HepG2 (cell line): ENCODE measurements around the gene TTC23L. TPM values are rescaled to one million over a fixed set of nuclear protein-coding genes. Genes with fewer than 3 reads are reported as not detected.

Experiments
- ATAC-seq: fragments of 200-7000 bp; cut with Tn5 transposase; 3 replicates; pipeline ENCODE4 v1.9.1; 2020; ENCODE audit warnings: mild to moderate bottlenecking, moderate library complexity
- BruUV-seq: library from RNA; stranded (reverse); fragments of 400-500 nt; replicated peaks from 2 replicates; lab custom pipeline; 2021; lab: Mats Ljungman, UMichigan
- CTCF ChIA-PET: fragments of 300-600 bp; formaldehyde crosslinking; extraction: SDS; loops from one replicate; lab custom pipeline; 2021; ENCODE audit warnings: low total read pairs, inconsistent platforms, low intra/inter-chr PET ratio; lab: Yijun Ruan, JAX
- POLR2A ChIA-PET: fragments of 350-600 bp; sonication (Branson Sonifier 250); formaldehyde crosslinking; loops from one replicate; lab custom pipeline; 2020; ENCODE audit warnings: antibody characterized with exemption, inconsistent platforms; lab: Yijun Ruan, JAX
- DNase-seq: peaks from one replicate; pipeline ENCODE4 v3.0.0-alpha.2; 2015; ENCODE audit warnings: low spot score
- FAIRE-seq: peaks from 3 replicates; lab custom pipeline; 2011; peaks lifted over from hg19 to GRCh38; lab: Jason Lieb, UNC
- H2AFZ ChIP-seq: one replicate; pipeline ENCODE4 v1.6.1; 2011; ENCODE audit warnings: low read length, inconsistent platforms
- H3K27ac ChIP-seq: fragments of 300-600 bp; 3 replicates; pipeline ENCODE4 v1.8.0; 2011; ENCODE audit warnings: mixed run types, mild to moderate bottlenecking, mixed read lengths, low read length, inconsistent platforms; ENCODE audit not compliant: insufficient read depth; ENCODE audit errors: extremely low read length
- H3K27me3 ChIP-seq, 2 experiments: fragments of 200-600 bp in 1 of 2; 2 replicates in 1 of 2; 3 replicates in 1 of 2; pipeline versions ENCODE4 v1.6.0 to v1.8.0; 2011; ENCODE audit warnings: low read length in 2 of 2, mild to moderate bottlenecking in 2 of 2, moderate library complexity in 2 of 2, inconsistent platforms in 1 of 2; ENCODE audit not compliant: insufficient read depth in 2 of 2, control insufficient read depth in 1 of 2
- H3K36me3 ChIP-seq, 2 experiments: fragments of 200-600 bp in 1 of 2; replicated peaks in 1 of 2; 2 replicates in 1 of 2; 3 replicates in 1 of 2; pipeline versions ENCODE4 v1.5.1 to v1.8.0; 2011; ENCODE audit warnings: low read length in 2 of 2, inconsistent platforms in 1 of 2; ENCODE audit not compliant: insufficient read depth in 2 of 2, control insufficient read depth in 1 of 2
- H3K4me1 ChIP-seq: 2 replicates; pipeline ENCODE4 v1.5.1; 2012; ENCODE audit warnings: low read length, inconsistent platforms; ENCODE audit not compliant: insufficient read depth
- H3K4me2 ChIP-seq: 2 replicates; pipeline ENCODE4 v1.6.0; 2011; ENCODE audit warnings: low read depth, low read length, inconsistent platforms
- H3K4me3 ChIP-seq, 3 experiments: fragments of 200-600 bp in 1 of 3; sonication (generic), shearing (Covaris generic) in 1 of 3; replicated peaks in 1 of 3; 2 replicates each; pipeline ENCODE4 v1.5.1; 2011 to 2016; ENCODE audit warnings: low read length in 3 of 3, inconsistent platforms in 2 of 3, low read depth in 2 of 3, mild to moderate bottlenecking in 2 of 3, control low read depth in 1 of 3, mixed read lengths in 1 of 3; ENCODE audit not compliant: insufficient read depth in 1 of 3
- H3K79me2 ChIP-seq: one replicate; pipeline ENCODE4 v1.6.1; 2011; ENCODE audit warnings: low read length, inconsistent platforms; ENCODE audit not compliant: insufficient read depth
- H3K9ac ChIP-seq: 2 replicates; pipeline ENCODE4 v1.6.0; 2011; ENCODE audit warnings: mild to moderate bottlenecking, low read depth, low read length, inconsistent platforms; ENCODE audit not compliant: insufficient read depth
- H3K9me3 ChIP-seq: 2 replicates; pipeline ENCODE4 v1.5.1; 2012; ENCODE audit warnings: mild to moderate bottlenecking, low read length
- H4K20me1 ChIP-seq: 2 replicates; pipeline ENCODE4 v1.6.0; 2011; ENCODE audit warnings: inconsistent platforms, mild to moderate bottlenecking, low read length, moderate library complexity; ENCODE audit not compliant: insufficient read depth
- MAFK ChIP-seq, 2 experiments: IDR thresholded peaks in 1 of 2; conservative IDR thresholded peaks in 1 of 2; 2 replicates each; pipeline ENCODE4 v1.6.1; 2011; ENCODE audit warnings: improper control_type of control experiment in 2 of 2, low read length in 2 of 2
- NFE2 ChIP-seq: sonication (generic); formaldehyde crosslinking; IDR thresholded peaks from 2 replicates; pipeline ENCODE4 v1.4.0; 2020; ENCODE audit warnings: missing genetic modification reagents
- SP2 ChIP-seq: sonication (generic); formaldehyde crosslinking; IDR thresholded peaks from 2 replicates; pipeline ENCODE4 v1.5.1; 2020; ENCODE audit warnings: mild to moderate bottlenecking, missing genetic modification reagents
- ZFX ChIP-seq: sonication (generic); formaldehyde crosslinking; IDR thresholded peaks from 2 replicates; pipeline ENCODE4 v1.4.0; 2020; ENCODE audit warnings: mild to moderate bottlenecking, low read depth, missing genetic modification reagents, moderate library complexity
- ZNF276 ChIP-seq: sonication (generic); formaldehyde crosslinking; IDR thresholded peaks from 2 replicates; pipeline ENCODE4 v1.4.0; 2020; ENCODE audit warnings: mild to moderate bottlenecking, low read depth, missing genetic modification reagents
- ZNF331 ChIP-seq: sonication (generic); formaldehyde crosslinking; IDR thresholded peaks from 2 replicates; pipeline ENCODE4 v1.4.0; 2020; ENCODE audit warnings: missing genetic modification reagents
- ZNF432 ChIP-seq: sonication (generic); formaldehyde crosslinking; IDR thresholded peaks from 2 replicates; pipeline ENCODE4 v1.5.0; 2020; ENCODE audit warnings: missing genetic modification reagents, mild to moderate bottlenecking, borderline replicate concordance
- ZNF687 ChIP-seq: sonication (generic); formaldehyde crosslinking; IDR thresholded peaks from 2 replicates; pipeline ENCODE4 v1.5.1; 2020; ENCODE audit warnings: mild to moderate bottlenecking, missing genetic modification reagents, moderate library complexity
- WGBS: methylation state at CpG from one replicate; pipeline ENCODE4 v1.1.6; 2017; ENCODE audit warnings: low lambda C conversion rate; 5-methylcytosine and 5-hydroxymethylcytosine counted together
- in situ Hi-C: cut with HindIII; loops from 2 replicates; pipeline ENCODE4 v1.10.0; 2017; ENCODE audit warnings: low pct_unique_long_range_greater_than_20kb; ENCODE audit not compliant: extremely low pct_ligation_motif_present
- intact Hi-C: fragments of 100-400 bp; cut with micrococcal nuclease; formaldehyde crosslinking; loops from one replicate; pipeline ENCODE4 v1.10.0; 2022; ENCODE audit not compliant: unreplicated experiment
- polyA plus RNA-seq, 8 experiments: library from polyadenylated mRNA; depleted of rRNA in 3 of 8; stranded (reverse) in 7 of 8; unstranded in 1 of 8; fragments of >200 nt; fragmentation: Illumina TruSeq in 4 of 8; extraction: Trizol in 4 of 8; gene quantifications; 2 replicates each; pipeline versions ENCODE4 v1.2.1 to v1.2.3, GENCODE V29; 2011 to 2016; ENCODE audit warnings: low read depth in 4 of 8, missing spikeins in 1 of 8, mixed read lengths in 1 of 8; ENCODE audit not compliant: insufficient read depth in 1 of 8
- total RNA-seq, 5 experiments: library from RNA; depleted of rRNA; stranded (reverse); fragments of >200 nt; fragmentation: Illumina TruSeq; extraction: Trizol; gene quantifications; 2 replicates each; pipeline ENCODE4 v1.2.3, GENCODE V29; 2016; ENCODE audit warnings: low read depth in 1 of 5
- TF ChIP-seq, protein P1 (sequence below): sonication (generic); formaldehyde crosslinking; conservative IDR thresholded peaks from 2 replicates; pipeline ENCODE4 v1.4.0; 2020; ENCODE audit warnings: mild to moderate bottlenecking, missing genetic modification reagents, moderate library complexity
- TF ChIP-seq, protein P2 (sequence below): sonication (generic); formaldehyde crosslinking; IDR thresholded peaks from 2 replicates; pipeline ENCODE4 v1.4.0; 2020; ENCODE audit warnings: missing genetic modification reagents, borderline replicate concordance

The TTC23L gene
- total and polyA plus RNA-seq, 2 of the 13 experiments (the other 11 are each of a cell fraction or from before 2014, with no cell fraction given) = 0.37 to 1.4 TPM

- POLR2A ChIA-PET = interaction anchor here (1.0 kb wide), 1 partner anchor 318 kb away, joined by 4 read pairs; no protein-coding TSS in a partner anchor
- Histone ChIP-seq H4K20me1 (no peaks in the 10 kb centered on the region), H3K36me3 (no peaks in the 10 kb centered on the region), H3K4me2 (peak overlapping the region; percentile 26), H3K9me3 (no peaks in the 10 kb centered on the region), H3K9ac (0 out of 2 replicates have a peak overlapping the region, but pooled peaks have one; percentile 4), H3K79me2 (no peaks in the 10 kb centered on the region), H3K27me3 (no peaks in the 10 kb centered on the region; a peak in 1 of 5 replicates), H3K27ac (peak overlapping the region; percentile 55), H3K4me3 (no peak overlapping the region; a peak in 1 of 6 replicates), H2AFZ (peak overlapping the region; percentile 9), H3K4me1 (peaks cover 39% of the 10 kb centered on the region)
- peak; percentile 18 for DNase-seq
- intact Hi-C loops = no loop called here
- WGBS = 47% methylated on average over 3 of the region's 3 CpGs
- peak; percentile 76 for ATAC-seq
- CTCF ChIA-PET = no interaction called here
- BruUV-seq = no TSS peak
- FAIRE-seq = peak; percentile 4
- in situ Hi-C loops = no loop called here
- TF ChIP-seq MAFK (conservative IDR thresholded peaks at IDR 0.05 in 1 of 2, IDR thresholded peaks at IDR 0.05 in 1 of 2; ENCODE audit: low read length in 2 of 2) (peak; percentile 34 to 55; a peak in 2 of 4 replicates), ZNF432 (no peak), ZNF276 (no peak), ZNF331 (CRISPR knock-in tag) (0 out of 2 replicates have a peak, but pooled peaks have one; percentile 9), NFE2 (CRISPR knock-in tag) (peak; percentile 53; the same call in 1 of the 2 replicates), SP2 (CRISPR knock-in tag) (no peak), ZFX (CRISPR knock-in tag) (peak; percentile 30; the same call in 1 of the 2 replicates), ZNF687 (peak; percentile 32)
- TF ChIP-seq, protein P1, sequence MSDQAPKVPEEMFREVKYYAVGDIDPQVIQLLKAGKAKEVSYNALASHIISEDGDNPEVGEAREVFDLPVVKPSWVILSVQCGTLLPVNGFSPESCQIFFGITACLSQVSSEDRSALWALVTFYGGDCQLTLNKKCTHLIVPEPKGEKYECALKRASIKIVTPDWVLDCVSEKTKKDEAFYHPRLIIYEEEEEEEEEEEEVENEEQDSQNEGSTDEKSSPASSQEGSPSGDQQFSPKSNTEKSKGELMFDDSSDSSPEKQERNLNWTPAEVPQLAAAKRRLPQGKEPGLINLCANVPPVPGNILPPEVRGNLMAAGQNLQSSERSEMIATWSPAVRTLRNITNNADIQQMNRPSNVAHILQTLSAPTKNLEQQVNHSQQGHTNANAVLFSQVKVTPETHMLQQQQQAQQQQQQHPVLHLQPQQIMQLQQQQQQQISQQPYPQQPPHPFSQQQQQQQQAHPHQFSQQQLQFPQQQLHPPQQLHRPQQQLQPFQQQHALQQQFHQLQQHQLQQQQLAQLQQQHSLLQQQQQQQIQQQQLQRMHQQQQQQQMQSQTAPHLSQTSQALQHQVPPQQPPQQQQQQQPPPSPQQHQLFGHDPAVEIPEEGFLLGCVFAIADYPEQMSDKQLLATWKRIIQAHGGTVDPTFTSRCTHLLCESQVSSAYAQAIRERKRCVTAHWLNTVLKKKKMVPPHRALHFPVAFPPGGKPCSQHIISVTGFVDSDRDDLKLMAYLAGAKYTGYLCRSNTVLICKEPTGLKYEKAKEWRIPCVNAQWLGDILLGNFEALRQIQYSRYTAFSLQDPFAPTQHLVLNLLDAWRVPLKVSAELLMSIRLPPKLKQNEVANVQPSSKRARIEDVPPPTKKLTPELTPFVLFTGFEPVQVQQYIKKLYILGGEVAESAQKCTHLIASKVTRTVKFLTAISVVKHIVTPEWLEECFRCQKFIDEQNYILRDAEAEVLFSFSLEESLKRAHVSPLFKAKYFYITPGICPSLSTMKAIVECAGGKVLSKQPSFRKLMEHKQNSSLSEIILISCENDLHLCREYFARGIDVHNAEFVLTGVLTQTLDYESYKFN (CRISPR knock-in tag) = 0 out of 2 replicates have a peak, but pooled peaks have one; percentile 38
- TF ChIP-seq, protein P2, sequence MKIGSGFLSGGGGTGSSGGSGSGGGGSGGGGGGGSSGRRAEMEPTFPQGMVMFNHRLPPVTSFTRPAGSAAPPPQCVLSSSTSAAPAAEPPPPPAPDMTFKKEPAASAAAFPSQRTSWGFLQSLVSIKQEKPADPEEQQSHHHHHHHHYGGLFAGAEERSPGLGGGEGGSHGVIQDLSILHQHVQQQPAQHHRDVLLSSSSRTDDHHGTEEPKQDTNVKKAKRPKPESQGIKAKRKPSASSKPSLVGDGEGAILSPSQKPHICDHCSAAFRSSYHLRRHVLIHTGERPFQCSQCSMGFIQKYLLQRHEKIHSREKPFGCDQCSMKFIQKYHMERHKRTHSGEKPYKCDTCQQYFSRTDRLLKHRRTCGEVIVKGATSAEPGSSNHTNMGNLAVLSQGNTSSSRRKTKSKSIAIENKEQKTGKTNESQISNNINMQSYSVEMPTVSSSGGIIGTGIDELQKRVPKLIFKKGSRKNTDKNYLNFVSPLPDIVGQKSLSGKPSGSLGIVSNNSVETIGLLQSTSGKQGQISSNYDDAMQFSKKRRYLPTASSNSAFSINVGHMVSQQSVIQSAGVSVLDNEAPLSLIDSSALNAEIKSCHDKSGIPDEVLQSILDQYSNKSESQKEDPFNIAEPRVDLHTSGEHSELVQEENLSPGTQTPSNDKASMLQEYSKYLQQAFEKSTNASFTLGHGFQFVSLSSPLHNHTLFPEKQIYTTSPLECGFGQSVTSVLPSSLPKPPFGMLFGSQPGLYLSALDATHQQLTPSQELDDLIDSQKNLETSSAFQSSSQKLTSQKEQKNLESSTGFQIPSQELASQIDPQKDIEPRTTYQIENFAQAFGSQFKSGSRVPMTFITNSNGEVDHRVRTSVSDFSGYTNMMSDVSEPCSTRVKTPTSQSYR (CRISPR knock-in tag) = peak; percentile 49; the same call in 1 of the 2 replicates
Measured at GRCh38 chr5:34866989-34867471, 28.1 kb downstream of the TTC23L start.
